Activated B cell treated with CpG ODN at 0.5 μM for 24 hours (primary cell): ENCODE data around the gene RNU6-1. TPM values are rescaled to one million over a fixed set of nuclear protein-coding genes. Genes with fewer than 3 reads are reported as not detected.

Source experiments
- ATAC-seq: fragments of 200-7000 bp; cut with Tn5 transposase; one replicate; pipeline ENCODE4 v1.10.0; 2021; ENCODE audit warnings: low read depth, mild to moderate bottlenecking, moderate library complexity
- CTCF ChIA-PET: fragments of 350-600 bp; sonication (Branson Sonifier 250); formaldehyde crosslinking; loops from one replicate; lab custom pipeline; 2021; ENCODE audit warnings: antibody characterized with exemption; lab: Charles Lee
- POLR2A ChIA-PET: fragments of 350-600 bp; sonication (Branson Sonifier 250); formaldehyde crosslinking; loops from one replicate; lab custom pipeline; 2021; ENCODE audit warnings: antibody characterized with exemption; lab: Charles Lee
- DNase-seq: peaks from one replicate; pipeline ENCODE4 v3.0.0; 2022
- H3K27ac Mint-ChIP-seq: one replicate; pipeline ENCODE4 v1.8.0; 2020; ENCODE audit warnings: mixed read lengths
- H3K27me3 Mint-ChIP-seq: one replicate; pipeline ENCODE4 v1.8.0; 2021; ENCODE audit warnings: mixed read lengths
- H3K36me3 Mint-ChIP-seq: one replicate; pipeline ENCODE4 v1.8.0; 2021; ENCODE audit warnings: low read depth, mixed read lengths
- H3K4me1 Mint-ChIP-seq: one replicate; pipeline ENCODE4 v1.8.0; 2021; ENCODE audit warnings: mixed read lengths
- H3K4me3 Mint-ChIP-seq: one replicate; pipeline ENCODE4 v1.8.0; 2020; ENCODE audit warnings: mild to moderate bottlenecking, mixed read lengths
- H3K9me3 Mint-ChIP-seq: one replicate; pipeline ENCODE4 v1.8.0; 2020; ENCODE audit warnings: mixed read lengths
- intact Hi-C: fragments of 100-400 bp; cut with micrococcal nuclease; formaldehyde crosslinking; loops from one replicate; pipeline ENCODE4 v1.15.1; 2024
- total RNA-seq: library from RNA; stranded (reverse); gene quantifications from 2 replicates; pipeline ENCODE4 v1.2.3, GENCODE V29; 2022
- TF ChIP-seq, protein P1 (sequence below): fragments of 200-600 bp; IDR thresholded peaks from one replicate; pipeline ENCODE4 v1.8.0; 2022; ENCODE audit warnings: antibody characterized with exemption, mild to moderate bottlenecking

RNU6-1 gene
- total RNA-seq = not detected in 2 replicates

DNA sequence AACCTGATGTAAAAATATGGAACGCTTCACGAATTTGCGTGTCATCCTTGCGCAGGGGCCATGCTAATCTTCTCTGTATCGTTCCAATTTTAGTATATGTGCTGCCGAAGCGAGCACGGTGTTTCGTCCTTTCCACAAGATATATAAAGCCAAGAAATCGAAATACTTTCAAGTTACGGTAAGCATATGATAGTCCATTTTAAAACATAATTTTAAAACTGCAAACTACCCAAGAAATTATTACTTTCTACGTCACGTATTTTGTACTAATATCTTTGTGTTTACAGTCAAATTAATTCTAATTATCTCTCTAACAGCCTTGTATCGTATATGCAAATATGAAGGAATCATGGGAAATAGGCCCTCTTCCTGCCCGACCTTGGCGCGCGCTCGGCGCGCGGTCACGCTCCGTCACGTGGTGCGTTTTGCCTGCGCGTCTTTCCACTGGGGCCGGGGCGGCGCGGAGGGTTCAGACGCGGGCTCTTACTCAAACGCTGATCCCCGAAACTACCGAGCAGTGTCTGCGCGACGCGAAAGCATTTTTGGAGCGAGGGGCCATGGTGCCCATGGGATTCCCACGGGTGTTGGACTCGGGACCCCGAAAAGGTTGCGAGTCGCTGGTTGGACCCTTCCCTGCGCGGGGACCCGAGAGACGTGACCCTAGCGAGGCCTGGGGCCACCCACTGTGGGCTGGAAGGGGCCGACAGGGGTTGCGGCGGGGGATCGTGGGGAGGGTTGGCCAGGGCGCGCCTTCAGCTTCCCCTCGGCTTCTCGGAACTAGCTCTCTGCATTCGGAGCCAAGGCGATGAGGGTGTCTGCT is at the start of gene RNU6-1:
Gene RNU6-1, minus strand, starts transcription at position 117 of the 820 bp plus-strand sequence.
- TF ChIP-seq, protein P1, sequence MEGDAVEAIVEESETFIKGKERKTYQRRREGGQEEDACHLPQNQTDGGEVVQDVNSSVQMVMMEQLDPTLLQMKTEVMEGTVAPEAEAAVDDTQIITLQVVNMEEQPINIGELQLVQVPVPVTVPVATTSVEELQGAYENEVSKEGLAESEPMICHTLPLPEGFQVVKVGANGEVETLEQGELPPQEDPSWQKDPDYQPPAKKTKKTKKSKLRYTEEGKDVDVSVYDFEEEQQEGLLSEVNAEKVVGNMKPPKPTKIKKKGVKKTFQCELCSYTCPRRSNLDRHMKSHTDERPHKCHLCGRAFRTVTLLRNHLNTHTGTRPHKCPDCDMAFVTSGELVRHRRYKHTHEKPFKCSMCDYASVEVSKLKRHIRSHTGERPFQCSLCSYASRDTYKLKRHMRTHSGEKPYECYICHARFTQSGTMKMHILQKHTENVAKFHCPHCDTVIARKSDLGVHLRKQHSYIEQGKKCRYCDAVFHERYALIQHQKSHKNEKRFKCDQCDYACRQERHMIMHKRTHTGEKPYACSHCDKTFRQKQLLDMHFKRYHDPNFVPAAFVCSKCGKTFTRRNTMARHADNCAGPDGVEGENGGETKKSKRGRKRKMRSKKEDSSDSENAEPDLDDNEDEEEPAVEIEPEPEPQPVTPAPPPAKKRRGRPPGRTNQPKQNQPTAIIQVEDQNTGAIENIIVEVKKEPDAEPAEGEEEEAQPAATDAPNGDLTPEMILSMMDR = no peak
- peaks cover 16% of the 10 kb centered on the region for H3K27me3 Mint-ChIP-seq
- H3K4me1 Mint-ChIP-seq = peaks cover 40% of the 10 kb centered on the region
- ChIA-PET POLR2A (interaction anchor here (0.6 to 1.9 kb wide), 16 partner anchors 8 to 1054 kb away, joined by 3 to 16 read pairs (median 5); partner anchors contain the start of genes CLN6, FEM1B and PIAS1), CTCF (interaction anchor here (1.0 to 1.5 kb wide), 3 partner anchors 23 to 315 kb away, joined by 4 to 8 read pairs (median 5); no protein-coding TSS in a partner anchor)
- ATAC-seq (peak; percentile 82), DNase-seq (peak; percentile 93)
- H3K36me3 Mint-ChIP-seq = peaks cover 10% of the 10 kb centered on the region
- intact Hi-C loops = loop anchor here (1.0 to 10.0 kb wide), 13 partner anchors 23 to 1335 kb away; partner anchors contain the start of genes AAGAB, C15orf61, CLN6 and FEM1B
- peak within 1 kb of the TSS; percentile 93 for H3K27ac Mint-ChIP-seq
- H3K4me3 Mint-ChIP-seq = peak within 1 kb of the TSS; percentile 95
- no peaks in the 10 kb centered on the region for H3K9me3 Mint-ChIP-seq

DNA sequence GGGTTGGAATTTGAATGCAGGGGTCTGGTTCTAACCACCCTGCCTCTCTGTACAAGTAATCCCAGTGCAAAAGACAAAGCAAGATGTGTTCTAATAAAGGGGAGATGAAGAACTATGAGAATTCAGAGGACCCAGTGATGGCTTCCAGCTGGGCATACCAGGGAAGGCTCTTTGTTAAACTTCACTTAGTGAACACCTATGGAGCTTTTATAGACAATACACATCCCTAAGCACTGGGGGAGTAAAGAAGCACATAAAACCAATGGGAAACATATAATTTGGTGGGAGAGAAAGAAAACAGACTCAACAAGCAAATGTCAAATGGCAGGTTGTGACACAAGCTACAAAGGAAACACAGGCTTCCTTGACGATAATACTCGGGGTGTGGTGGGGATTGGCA is 47.9 kb upstream of the RNU6-1 start:
- TF ChIP-seq, protein P1 = no peak
- DNase-seq = no peak
- Mint-ChIP-seq H3K27ac (no peak overlapping the region), H3K9me3 (peaks cover 3% of the 10 kb centered on the region), H3K36me3 (no peaks in the 10 kb centered on the region), H3K4me3 (no peak overlapping the region), H3K4me1 (peaks cover 9% of the 10 kb centered on the region), H3K27me3 (peaks cover 30% of the 10 kb centered on the region)
- CTCF ChIA-PET = no interaction called here
- intact Hi-C loops = no loop called here
- POLR2A ChIA-PET = no interaction called here
- no peak for ATAC-seq

DNA sequence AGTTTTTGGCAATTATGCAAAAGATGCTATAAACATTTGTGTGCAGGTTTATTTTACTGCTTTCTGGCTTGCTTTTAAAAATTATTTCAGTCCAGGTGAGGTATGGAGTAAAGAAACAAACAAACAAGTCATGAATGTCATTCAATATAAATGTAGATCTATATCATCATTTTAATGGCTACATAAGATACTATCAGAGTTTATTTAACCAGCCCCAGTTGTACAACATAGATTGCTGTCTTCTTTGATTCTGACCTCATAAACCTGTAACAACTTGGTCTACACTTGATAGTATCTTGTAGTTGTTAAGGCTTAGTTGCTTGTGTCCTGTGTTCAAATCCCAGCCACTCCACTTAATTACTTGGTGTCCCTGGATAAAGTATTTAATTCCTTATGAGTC is 46.0 kb upstream of the RNU6-1 start:
- Mint-ChIP-seq H3K4me3 (no peak overlapping the region), H3K36me3 (no peaks in the 10 kb centered on the region), H3K27me3 (peaks cover 29% of the 10 kb centered on the region), H3K4me1 (peaks cover 9% of the 10 kb centered on the region), H3K27ac (no peak overlapping the region), H3K9me3 (peaks cover 3% of the 10 kb centered on the region)
- POLR2A ChIA-PET = no interaction called here
- TF ChIP-seq, protein P1 = no peak
- intact Hi-C loops = no loop called here
- CTCF ChIA-PET = no interaction called here
- no peak for ATAC-seq
- no peak for DNase-seq

DNA sequence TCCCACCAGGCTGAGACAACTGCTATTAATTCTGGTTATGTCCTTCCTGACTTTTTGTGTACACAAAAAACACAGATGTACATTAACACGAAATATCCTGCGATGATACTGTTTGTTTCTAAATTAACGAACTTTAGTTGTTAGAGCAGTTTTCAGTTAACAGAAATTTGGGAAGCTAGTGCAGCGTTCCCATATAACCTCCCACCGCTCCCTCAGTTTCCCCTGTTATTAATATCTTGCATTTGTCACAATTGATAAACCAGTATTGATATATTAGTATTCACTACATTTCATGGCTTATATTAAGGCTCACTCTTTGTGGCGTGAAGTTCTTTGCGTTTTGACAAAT is 45.3 kb upstream of the RNU6-1 start:
- ATAC-seq (no peak), DNase-seq (no peak)
- intact Hi-C loops = no loop called here
- Mint-ChIP-seq H3K36me3 (no peaks in the 10 kb centered on the region), H3K4me3 (peak overlapping the region; percentile 76), H3K27me3 (peaks cover 29% of the 10 kb centered on the region), H3K9me3 (no peaks in the 10 kb centered on the region), H3K4me1 (peaks cover 9% of the 10 kb centered on the region), H3K27ac (no peak overlapping the region)
- ChIA-PET CTCF (no interaction called here), POLR2A (no interaction called here)
- TF ChIP-seq, protein P1 = no peak

DNA sequence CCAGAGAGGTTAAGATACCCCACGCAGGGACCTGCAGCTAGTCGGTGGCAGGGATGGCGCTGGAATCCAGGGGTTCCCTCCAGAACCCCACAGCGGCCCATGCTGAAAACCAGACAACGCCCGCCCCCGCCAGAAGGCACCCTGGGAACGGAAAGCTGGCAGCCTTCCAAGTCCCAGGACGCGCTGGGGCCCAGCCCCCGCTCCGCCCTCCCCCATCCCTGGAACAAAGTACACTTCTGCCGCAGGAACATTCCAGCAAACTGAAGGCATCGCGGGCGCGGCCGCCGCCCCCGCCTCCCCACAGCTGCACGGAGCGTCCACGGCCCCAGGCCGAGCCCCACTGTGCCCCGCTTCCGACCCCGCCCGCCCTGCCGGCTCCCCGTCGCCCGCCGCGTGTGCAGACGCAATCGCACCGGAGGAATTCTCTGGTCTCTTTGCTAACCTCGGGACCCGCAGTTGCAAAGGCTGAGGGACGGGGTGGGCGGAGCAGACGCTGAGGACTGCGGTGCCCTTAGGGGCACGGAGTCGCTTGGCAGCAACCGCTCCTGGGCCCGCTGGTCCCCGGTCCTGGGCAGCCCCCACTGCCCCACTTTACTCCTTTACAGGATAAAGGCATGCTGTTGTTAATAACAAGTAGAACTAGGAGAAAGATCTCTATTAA is 44.8 kb upstream of the RNU6-1 start:
- ATAC-seq (peak; percentile 42), DNase-seq (peak; percentile 33)
- Mint-ChIP-seq H3K4me3 (peak overlapping the region; percentile 76), H3K27me3 (peaks cover 29% of the 10 kb centered on the region), H3K4me1 (peaks cover 9% of the 10 kb centered on the region), H3K27ac (no peak overlapping the region), H3K36me3 (no peaks in the 10 kb centered on the region), H3K9me3 (no peaks in the 10 kb centered on the region)
- TF ChIP-seq, protein P1 = no peak
- intact Hi-C loops = no loop called here
- ChIA-PET POLR2A (interaction anchor here (0.6 kb wide), 1 partner anchor 21 kb away, joined by 6 read pairs; no protein-coding TSS in a partner anchor), CTCF (interaction anchor here (1.1 kb wide), 1 partner anchor 269 kb away, joined by 3 read pairs; no protein-coding TSS in a partner anchor)
